ENCODE results near the gene AMFR.
"Not testable (repeated sequence)": the region's sequence is repeated elsewhere in the genome, so short reads cannot be mapped to it uniquely, and the experiment has no call there.

The AMFR gene

GRCh38 chr16:56423584-56424403 is 1.6 kb downstream of the AMFR start:
- no peak for DNase-seq

- no peak for DNase-seq
These were observed 2.4 kb downstream of the AMFR start for GRCh38 chr16:56422896-56423441.

GRCh38 chr16:56421976-56422669 is 3.2 kb downstream of the AMFR start:
- no peak for DNase-seq

GRCh38 chr16:56421313-56421712 is 4.0 kb downstream of the AMFR start:
- no peak for DNase-seq

GRCh38 chr16:56420613-56421012 is 4.7 kb downstream of the AMFR start:
- DNase-seq: no peak

- DNase-seq: no peak
These were observed 5.4 kb downstream of the AMFR start for GRCh38 chr16:56419740-56420548.

- DNase-seq: no peak
These were observed 8.2 kb downstream of the AMFR start for GRCh38 chr16:56417138-56417537.

GRCh38 chr16:56415875-56416274 is 9.5 kb downstream of the AMFR start:
- DNase-seq: no peak

GRCh38 chr16:56414366-56414765 is 11.0 kb downstream of the AMFR start:
- no peak for DNase-seq

- no peak for DNase-seq
These were observed 12.0 kb downstream of the AMFR start for GRCh38 chr16:56413381-56413780.

- DNase-seq: no peak
These were observed 13.7 kb downstream of the AMFR start for GRCh38 chr16:56411624-56412023.

- DNase-seq: no peak
These were observed 14.2 kb downstream of the AMFR start for GRCh38 chr16:56411123-56411522.

GRCh38 chr16:56409195-56409594 is 16.1 kb downstream of the AMFR start:
- no peak for DNase-seq

GRCh38 chr16:56408379-56409098 is 16.8 kb downstream of the AMFR start:
- no peak for DNase-seq

- no peak for DNase-seq
These were observed 19.2 kb downstream of the AMFR start for GRCh38 chr16:56405977-56406672.

GRCh38 chr16:56401482-56401881 is 23.9 kb downstream of the AMFR start:
- DNase-seq: no peak

- no peak for DNase-seq
These were observed 24.9 kb downstream of the AMFR start for GRCh38 chr16:56400458-56400857.

- DNase-seq: no peak
These were observed 25.9 kb downstream of the AMFR start for GRCh38 chr16:56399486-56399885.

- DNase-seq: no peak
These were observed 26.3 kb downstream of the AMFR start for GRCh38 chr16:56399047-56399446.

GRCh38 chr16:56396724-56397123 is 28.6 kb downstream of the AMFR start:
- not testable (repeated sequence) for DNase-seq

GRCh38 chr16:56389554-56389953 is 35.8 kb downstream of the AMFR start:
- no peak for DNase-seq

- no peak for DNase-seq
These were observed 37.1 kb downstream of the AMFR start for GRCh38 chr16:56388209-56388608.

Data from stimulated activated CD8-positive, alpha-beta memory T cell treated with anti-CD3 and anti-CD28 coated beads, Interleukin-4, amount 100 ng/mL, for 48 hours (primary cell).